ENCODE results near the gene IRAK1.

Gene IRAK1

GRCh38 chrX:153961292-153961691 is 58.4 kb downstream of the IRAK1 start:
- TF ChIP-seq CTCF (conservative IDR thresholded peaks at IDR 0.05; ENCODE audit: low read depth, low read length) = no peak
- no peak for DNase-seq (ENCODE audit: low read depth)
- H3K4me3 ChIP-seq (ENCODE audit: low read length) = no peak overlapping the region

- H3K4me3 ChIP-seq (ENCODE audit: low read length) = no peak overlapping the region
- no peak for DNase-seq (ENCODE audit: low read depth)
- no peak for TF ChIP-seq CTCF (conservative IDR thresholded peaks at IDR 0.05; ENCODE audit: low read depth, low read length)
Measured at GRCh38 chrX:153960786-153961185, 58.9 kb downstream of the IRAK1 start.

Measured in retinal pigment epithelial cell (primary cell).